ENCODE data around the gene IMMP2L.

IMMP2L gene

GRCh38 chr7:111228437-111228836 lies 333.9 kb downstream of the IMMP2L start:
- no peak overlapping the region for H3K4me3 ChIP-seq (ENCODE audit: low read depth in 1 of 2, low read length in 1 of 2)
- H3K4me1 ChIP-seq (ENCODE audit: control insufficient read depth in 1 of 2, insufficient read depth in 1 of 2, low read depth in 1 of 2, low read length in 1 of 2): no peaks in the 10 kb centered on the region
- H3K9me3 ChIP-seq: no peaks in the 10 kb centered on the region
- no peaks in the 10 kb centered on the region for H3K27me3 ChIP-seq
- H3K27ac ChIP-seq: no peak overlapping the region
- no peak for TF ChIP-seq CTCF (IDR thresholded peaks at IDR 0.05)
- no peaks in the 10 kb centered on the region for H3K36me3 ChIP-seq

- TF ChIP-seq CTCF (IDR thresholded peaks at IDR 0.05): no peak
- H3K27me3 ChIP-seq: no peaks in the 10 kb centered on the region
- no peak overlapping the region for H3K4me3 ChIP-seq (ENCODE audit: low read depth in 1 of 2, low read length in 1 of 2)
- no peaks in the 10 kb centered on the region for H3K4me1 ChIP-seq (ENCODE audit: control insufficient read depth in 1 of 2, insufficient read depth in 1 of 2, low read depth in 1 of 2, low read length in 1 of 2)
- H3K36me3 ChIP-seq: no peaks in the 10 kb centered on the region
- no peak overlapping the region for H3K27ac ChIP-seq
- no peaks in the 10 kb centered on the region for H3K9me3 ChIP-seq
These were observed 335.5 kb downstream of the IMMP2L start for GRCh38 chr7:111226800-111227199.

GRCh38 chr7:111224354-111225231 lies 337.7 kb downstream of the IMMP2L start:
- Histone ChIP-seq H3K36me3 (no peaks in the 10 kb centered on the region), H3K4me1 (ENCODE audit: control insufficient read depth in 1 of 2, insufficient read depth in 1 of 2, low read depth in 1 of 2, low read length in 1 of 2) (no peaks in the 10 kb centered on the region)
- TF ChIP-seq CTCF (IDR thresholded peaks at IDR 0.05): no peak

GRCh38 chr7:111223802-111224253 lies 338.5 kb downstream of the IMMP2L start:
- Histone ChIP-seq H3K4me1 (ENCODE audit: control insufficient read depth in 1 of 2, insufficient read depth in 1 of 2, low read depth in 1 of 2, low read length in 1 of 2) (no peaks in the 10 kb centered on the region), H3K36me3 (no peaks in the 10 kb centered on the region), H3K4me3 (ENCODE audit: low read depth in 1 of 2, low read length in 1 of 2) (no peak overlapping the region), H3K9me3 (no peaks in the 10 kb centered on the region), H3K27me3 (no peaks in the 10 kb centered on the region), H3K27ac (no peak overlapping the region)
- no peak for TF ChIP-seq CTCF (IDR thresholded peaks at IDR 0.05)

More at GRCh38 chr7:111224354-111225231, 337.7 kb downstream of the IMMP2L start:
- Histone ChIP-seq H3K27ac (no peak overlapping the region), H3K4me3 (ENCODE audit: low read depth in 1 of 2, low read length in 1 of 2) (no peak overlapping the region), H3K27me3 (no peaks in the 10 kb centered on the region), H3K9me3 (no peaks in the 10 kb centered on the region)

- TF ChIP-seq CTCF (IDR thresholded peaks at IDR 0.05): no peak
- H3K4me3 ChIP-seq (ENCODE audit: low read depth in 1 of 2, low read length in 1 of 2): no peak overlapping the region
- no peaks in the 10 kb centered on the region for H3K27me3 ChIP-seq
- H3K27ac ChIP-seq: no peak overlapping the region
- H3K4me1 ChIP-seq (ENCODE audit: control insufficient read depth in 1 of 2, insufficient read depth in 1 of 2, low read depth in 1 of 2, low read length in 1 of 2): no peaks in the 10 kb centered on the region
- H3K36me3 ChIP-seq: no peaks in the 10 kb centered on the region
- H3K9me3 ChIP-seq: no peaks in the 10 kb centered on the region
These were observed 346.7 kb downstream of the IMMP2L start for GRCh38 chr7:111215550-111215949.
